GM19035 (cell line): ENCODE measurements around the gene FBXO8.

Source experiments
- ATAC-seq: cut with Tn5 transposase; IDR thresholded peaks from one replicate; pipeline ENCODE4 v1.9.1; 2021; ENCODE audit not compliant: unreplicated experiment

FBXO8 gene

DNA sequence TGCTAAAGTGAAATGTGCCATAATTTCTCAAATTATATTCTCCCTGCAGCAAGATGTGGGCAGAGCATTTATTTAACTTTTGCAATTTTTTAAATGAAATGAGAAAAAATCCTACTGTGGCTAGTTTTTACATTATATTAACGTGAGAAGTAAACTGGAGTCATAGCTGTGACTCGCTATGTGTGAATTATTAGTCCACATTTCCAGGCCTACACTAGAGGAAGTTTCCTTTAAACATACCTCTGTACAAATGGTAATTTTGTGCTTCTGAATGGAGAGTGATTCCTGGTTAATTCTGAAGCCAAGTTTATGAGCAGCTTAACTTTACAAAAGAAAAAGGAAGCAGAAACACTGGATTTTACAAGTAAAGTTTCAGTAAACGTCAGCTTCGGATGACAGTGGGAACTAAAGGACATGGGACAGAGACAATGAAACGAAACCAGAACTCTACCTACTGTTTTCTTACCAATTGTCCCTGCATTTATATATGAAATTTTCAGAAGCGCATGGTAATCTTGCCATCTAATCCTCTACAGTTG, 72.4 kb downstream of the FBXO8 start:
- ATAC-seq, result no peak

DNA sequence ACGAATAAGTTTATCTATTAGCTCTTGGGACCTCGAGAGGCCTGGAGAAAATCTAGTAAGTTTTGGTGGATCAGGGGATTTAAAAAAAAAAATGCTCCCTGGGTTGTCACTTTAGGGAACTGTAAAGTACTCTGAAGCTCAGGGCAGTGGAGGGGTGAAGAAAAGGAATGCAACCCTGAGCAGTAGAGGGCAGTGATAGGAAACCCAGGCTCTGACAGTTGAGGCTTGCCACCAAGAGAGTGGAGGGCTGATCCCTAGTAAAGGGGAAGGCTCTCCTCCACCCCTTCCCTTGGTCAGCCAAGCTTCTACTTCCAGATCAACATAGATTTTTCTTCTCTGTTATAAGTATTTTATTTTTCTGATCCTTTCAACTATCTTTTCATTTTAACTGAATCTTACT, 73.1 kb downstream of the FBXO8 start:
- ATAC-seq, result no peak

DNA sequence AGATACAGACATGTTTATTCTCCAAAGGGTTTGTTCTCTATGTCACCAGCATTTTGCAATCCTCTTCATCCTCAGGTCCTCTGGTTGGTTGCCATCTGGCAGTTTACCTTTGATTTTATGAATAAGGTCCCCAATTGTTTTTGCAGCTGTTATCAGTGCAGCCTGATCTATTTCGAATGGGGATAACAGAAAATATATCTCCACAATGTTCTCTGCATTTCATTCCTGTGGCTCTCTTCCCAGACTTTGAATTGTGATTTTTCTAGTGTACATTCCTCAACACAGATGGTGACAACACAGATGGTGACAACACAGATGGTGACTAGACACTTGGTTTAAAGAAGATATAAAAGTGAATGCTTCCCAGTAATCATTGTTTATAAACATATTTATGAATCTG, 74.1 kb downstream of the FBXO8 start:
- no peak for ATAC-seq

DNA sequence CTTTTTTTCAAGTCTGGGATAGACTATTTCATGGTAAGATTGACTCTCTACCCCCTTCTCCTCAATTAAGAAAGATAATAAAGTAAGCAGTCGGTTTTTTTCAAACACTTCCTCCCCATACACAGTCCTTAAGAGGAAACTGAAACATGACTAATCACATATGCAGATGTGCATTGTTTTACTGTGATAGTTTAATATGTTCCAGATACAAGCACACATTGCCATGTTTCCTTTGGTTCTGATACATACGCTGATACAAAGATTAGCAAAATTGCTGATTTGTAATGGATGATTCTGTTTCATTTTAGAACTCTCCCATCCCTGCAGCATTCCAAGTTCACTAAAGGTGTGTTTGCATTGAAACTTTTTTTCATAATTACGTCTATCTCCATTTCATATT, 76.1 kb downstream of the FBXO8 start:
- ATAC-seq, result no peak

DNA sequence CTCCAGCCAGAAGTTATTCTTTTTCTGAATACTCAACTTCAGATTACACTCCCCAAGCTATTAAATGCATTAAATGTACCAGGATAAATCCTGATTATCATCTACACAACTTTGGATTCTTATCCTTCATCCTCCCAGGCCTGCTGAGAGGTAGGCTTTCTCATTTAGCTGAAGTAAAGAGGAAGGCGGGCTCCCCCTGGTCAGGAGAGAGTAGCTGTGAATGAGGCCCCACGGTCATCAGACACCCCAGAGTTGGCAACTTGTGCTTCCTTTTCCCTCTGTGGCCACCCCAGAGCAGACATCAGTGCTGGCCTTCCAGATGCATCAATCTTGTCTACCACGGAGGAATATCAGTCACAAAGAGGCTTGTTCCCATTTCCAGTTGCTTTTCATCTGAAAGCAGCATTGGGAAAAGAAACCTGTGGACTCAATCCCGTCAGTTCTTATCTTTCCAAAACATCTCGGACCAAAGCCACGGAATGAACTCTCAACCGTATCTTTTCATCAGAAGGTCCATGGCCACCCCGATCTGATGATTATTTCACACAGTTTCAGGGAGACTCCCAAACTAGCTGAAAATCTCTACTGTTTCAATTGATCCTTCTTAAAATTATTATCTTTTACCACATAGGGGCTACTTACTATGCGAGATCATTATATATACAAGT, 79.2 kb downstream of the FBXO8 start:
- no peak for ATAC-seq

DNA sequence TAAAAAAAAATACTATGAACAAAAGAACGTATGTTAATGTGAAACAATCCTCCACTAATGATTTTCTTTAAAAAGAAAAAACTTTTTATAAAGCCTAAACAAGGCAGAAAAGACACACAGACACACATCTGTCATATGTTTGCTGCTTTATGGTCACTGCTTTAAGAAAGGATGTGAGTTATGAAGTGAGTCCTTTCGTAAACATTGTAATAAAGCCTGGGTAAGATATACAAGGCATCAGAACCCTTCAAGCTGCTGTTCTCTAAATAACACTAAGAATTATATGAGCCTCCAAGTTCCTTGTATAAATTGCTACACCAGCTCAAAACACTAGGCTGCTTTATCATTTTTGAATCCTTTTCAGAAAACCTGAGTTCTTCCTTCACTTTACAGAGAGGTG, 81.6 kb downstream of the FBXO8 start:
- ATAC-seq, result no peak

DNA sequence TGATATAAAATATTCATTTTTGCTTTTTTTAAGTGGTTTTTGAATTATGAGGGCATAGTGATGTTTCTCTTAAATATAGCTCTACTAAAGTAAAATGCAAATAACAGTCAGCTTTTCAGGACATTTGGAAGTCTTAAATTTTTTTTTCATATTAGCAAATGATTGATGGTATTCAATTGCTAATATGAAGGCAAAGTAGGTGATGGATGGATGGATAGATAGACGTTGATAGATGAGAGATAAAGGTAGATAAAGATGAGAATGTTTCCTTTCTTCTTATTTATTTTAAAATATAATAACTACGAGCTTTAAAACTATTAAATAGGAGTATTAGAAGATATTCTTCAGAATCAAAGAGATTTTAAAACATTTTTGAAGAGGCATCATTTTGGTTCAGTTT, 83.7 kb downstream of the FBXO8 start:
- ATAC-seq, result no peak

DNA sequence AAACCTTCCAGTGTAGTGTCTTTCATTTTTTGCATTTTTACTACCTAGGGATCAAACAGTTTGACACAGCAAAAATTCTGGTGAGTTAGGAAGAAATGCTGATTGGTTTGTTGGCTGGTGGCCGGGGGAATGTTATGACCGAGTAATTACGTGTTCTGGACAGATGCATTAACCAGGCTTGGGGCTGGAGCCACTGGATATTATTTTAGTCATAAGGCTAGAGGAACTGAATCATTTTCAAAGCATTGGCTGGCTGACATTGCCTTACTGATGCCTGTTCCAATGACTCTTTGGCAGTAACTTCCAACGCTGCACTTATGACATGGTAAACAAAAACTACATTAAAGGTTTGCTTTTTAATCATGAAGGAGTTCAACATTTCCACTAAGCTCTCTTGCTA, 84.6 kb downstream of the FBXO8 start:
- no peak for ATAC-seq

DNA sequence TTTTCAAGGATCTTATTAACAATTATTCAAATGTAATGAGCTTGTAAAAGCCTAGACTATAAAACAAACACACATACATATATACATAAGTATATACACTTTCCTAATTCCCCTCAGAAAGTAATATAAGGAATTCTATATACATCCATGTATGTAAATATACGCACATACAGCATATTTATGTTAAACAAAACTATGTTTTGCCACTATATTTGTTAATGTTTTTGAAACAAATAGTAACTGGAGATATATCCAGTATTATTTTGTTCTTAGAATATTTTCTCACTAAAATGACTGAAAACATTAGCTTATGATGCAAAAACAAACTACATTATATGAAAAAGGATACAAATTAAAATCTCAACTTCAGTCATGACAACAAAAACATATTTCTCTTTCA, 85.1 kb downstream of the FBXO8 start:
- ATAC-seq, result no peak

DNA sequence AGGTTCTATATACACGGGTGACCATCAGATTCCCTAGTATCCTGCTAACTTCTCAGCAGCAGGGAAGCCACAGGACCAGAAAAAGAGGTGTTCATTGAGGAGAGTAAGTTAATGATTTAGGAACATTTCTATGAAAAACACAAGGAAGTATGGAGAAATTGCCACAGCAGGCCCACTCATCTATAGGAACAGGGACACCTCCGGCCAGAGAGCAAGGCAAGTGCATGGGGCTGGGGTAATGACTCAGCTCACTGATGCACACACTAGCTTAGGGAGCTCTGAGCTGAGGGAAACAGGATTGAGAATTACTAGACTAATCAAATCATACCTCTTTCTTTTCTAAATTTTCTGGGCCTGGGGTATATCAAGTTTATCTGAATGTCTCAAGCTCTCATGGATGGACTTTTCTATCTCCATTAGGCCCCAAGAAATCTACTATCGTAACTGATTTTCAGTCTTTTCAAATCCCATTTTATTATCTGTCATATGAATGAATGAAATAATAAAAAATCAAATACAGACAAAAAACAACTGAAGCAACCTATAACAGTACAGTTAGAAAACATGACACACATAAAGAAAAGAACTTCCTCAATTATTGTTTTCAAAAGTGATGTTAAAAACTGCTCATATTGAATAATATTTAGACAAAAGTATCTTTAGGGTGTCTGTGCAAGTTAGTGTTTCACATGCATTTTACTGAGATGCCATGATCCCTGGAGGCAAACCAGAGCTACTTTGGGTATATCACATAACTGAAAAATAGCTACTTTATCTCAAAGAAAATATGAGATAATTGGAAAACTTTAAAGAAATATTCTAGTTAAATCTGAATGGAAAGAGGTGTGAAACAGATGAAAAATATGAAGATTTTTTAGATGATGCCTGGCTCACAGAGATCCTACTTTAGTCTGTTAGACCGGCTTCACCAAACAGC, 89.8 kb downstream of the FBXO8 start:
- no peak for ATAC-seq

DNA sequence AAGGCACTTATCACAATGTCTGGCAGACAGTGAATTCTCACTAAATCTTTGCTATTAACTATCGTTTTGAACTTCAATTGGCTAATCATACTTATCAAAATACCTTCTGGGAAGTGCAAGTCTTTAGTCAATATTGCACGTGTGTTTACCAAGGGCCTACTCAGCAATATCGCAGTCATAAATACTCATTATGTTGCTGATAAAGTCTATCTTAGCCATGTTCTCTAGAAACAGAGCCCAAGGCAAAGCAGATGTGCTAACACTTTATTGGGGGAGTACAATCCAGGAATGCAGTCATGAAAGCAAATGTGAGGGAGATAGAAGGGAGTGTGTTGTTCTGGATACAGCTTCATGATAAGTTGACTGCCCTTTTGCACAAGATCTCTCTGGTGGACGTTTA, 90.5 kb downstream of the FBXO8 start:
- ATAC-seq, result no peak

DNA sequence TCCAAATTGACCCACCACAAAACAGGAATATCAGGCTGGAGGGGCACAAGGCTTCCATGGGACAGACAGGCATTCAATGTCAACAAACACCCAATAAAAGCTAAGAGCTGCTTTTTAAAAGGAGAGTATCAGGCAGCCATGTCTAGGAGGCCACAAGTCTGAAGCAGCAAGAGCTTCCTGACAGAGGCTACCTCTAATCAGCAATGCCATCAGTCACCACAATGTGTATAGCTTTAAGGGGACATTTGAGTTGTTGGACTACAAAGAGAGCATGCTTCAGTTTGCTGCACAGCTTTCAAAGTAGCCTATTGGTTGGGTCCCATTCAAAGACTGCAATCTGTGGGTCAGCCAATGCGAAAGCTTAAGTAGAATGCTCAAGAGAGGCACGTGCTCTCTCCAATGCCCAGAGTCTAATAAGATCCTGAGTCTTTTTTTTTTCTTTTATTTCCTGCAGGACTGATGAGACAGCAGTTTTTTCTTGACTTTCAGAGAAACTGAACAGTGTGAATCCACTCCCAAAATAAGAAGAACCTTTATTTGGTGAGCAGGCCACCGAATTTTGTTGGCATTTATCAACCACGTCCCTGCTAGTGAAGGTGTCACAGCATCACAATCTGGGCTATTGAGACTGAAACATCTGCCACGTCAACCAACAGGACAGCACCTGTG, 92.5 kb downstream of the FBXO8 start:
- ATAC-seq, result no peak

DNA sequence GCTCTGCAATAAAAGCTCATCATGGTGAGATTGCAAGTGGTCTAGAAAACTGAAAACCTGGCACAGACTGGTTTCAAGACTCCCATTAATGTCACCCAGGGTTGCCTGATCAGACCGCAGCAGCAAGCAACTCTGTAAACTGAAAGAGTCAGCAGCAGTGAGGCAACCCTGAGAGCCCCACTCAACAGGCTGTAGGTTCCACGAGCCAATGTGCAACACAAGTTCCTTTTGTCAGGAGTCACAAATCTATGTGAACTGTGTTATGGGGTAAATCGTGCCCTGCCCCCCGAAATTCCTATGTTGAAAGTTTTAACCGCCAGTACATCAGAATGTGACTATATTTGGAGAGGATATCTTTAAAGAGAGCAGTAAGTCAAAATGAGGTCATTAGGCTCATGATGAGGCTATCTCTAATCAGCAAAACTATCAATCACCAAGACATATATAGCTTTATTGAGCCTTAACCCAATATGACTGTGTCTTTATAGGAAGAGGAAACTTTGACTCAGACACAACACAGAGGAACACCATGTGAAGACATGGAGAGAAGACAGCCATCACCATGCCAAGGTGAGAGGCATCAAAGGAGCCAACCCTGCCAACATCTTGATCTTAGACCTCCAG, 94.0 kb downstream of the FBXO8 start:
- ATAC-seq, result no peak
